Stomach (tissue), 4 donors: ENCODE data around the gene KLF13.

ENCODE experiments used
- EP300 ChIP-seq: sonication (generic); formaldehyde crosslinking; IDR thresholded peaks from one replicate; pipeline ENCODE4 v1.6.1; 2017; ENCODE audit warnings: antibody characterized with exemption
- TF ChIP-seq, protein P1 (sequence below), 7 experiments: fragments of 450-650 bp in 4 of 7; fragments of 200-600 bp in 3 of 7; sonication (generic) in 3 of 7; IDR thresholded peaks; one replicate each; pipeline ENCODE4 v1.5.1; 2016 to 2019; ENCODE audit warnings: antibody characterized with exemption in 7 of 7, control low read depth in 2 of 7, mild to moderate bottlenecking in 1 of 7

DNA sequence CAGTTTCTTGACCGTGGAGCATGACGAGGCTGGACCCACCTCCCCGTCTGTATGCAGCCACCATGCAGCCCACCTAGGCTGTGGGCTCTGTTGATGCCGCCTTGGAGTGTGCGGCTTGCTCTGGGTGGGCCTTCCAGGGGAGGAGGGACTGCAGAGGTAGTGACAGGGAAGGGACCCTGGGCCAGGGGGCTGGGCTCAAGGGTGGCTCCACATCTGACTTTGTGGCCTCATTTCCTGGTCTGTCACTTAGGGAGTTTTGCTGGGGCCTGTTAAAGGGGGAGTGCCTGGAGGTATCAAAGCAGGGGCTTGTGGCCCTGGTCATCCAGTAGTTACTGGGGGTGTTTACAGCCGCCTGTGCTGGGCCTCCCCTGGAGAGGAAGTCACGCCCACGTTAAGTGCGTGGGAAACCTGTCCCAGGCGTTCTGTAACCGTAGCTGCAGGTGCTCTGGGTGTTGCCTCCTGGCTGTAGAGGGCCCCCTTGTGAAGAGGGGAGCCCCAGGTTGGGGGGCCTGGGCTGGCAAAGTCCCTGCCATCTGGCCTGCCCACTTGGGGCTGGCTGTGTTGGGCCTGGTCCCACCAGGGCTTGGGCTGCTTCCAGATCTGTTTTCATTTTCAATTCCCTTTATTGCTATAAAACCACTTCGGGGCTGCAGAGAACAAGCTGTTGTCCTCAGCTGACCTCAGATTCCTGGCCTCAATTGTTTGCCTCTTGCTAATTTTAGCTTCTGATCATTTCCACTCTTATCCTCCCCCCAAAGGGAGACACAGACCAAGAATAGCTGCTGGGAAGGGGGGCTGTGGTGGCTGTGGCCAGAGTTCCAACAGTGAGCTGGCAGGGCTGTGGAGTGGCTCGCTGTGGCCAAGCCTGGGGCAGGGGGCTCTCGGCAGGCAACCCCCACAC lies 26.5 kb downstream of the KLF13 start:
- TF ChIP-seq, protein P1, sequence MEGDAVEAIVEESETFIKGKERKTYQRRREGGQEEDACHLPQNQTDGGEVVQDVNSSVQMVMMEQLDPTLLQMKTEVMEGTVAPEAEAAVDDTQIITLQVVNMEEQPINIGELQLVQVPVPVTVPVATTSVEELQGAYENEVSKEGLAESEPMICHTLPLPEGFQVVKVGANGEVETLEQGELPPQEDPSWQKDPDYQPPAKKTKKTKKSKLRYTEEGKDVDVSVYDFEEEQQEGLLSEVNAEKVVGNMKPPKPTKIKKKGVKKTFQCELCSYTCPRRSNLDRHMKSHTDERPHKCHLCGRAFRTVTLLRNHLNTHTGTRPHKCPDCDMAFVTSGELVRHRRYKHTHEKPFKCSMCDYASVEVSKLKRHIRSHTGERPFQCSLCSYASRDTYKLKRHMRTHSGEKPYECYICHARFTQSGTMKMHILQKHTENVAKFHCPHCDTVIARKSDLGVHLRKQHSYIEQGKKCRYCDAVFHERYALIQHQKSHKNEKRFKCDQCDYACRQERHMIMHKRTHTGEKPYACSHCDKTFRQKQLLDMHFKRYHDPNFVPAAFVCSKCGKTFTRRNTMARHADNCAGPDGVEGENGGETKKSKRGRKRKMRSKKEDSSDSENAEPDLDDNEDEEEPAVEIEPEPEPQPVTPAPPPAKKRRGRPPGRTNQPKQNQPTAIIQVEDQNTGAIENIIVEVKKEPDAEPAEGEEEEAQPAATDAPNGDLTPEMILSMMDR (IDR thresholded peaks at IDR 0.05), result no peak
- peak; percentile 82 for TF ChIP-seq EP300
